Activated CD4-positive, alpha-beta T cell treated with anti-CD3 and anti-CD28 coated beads, Interleukin-2, amount 50 U/mL, for 4 hours (primary cell): ENCODE results near the gene SPON1.
"Not testable (repeated sequence)": the region's sequence is repeated elsewhere in the genome, so short reads cannot be mapped to it uniquely, and the experiment has no call there.

ENCODE experiments used
- DNase-seq, 2 experiments: peaks; one replicate each; pipeline ENCODE4 v3.0.0-alpha.2; 2020

The SPON1 gene

GRCh38 chr11:14090631-14091030, 128.1 kb downstream of the SPON1 start:
- DNase-seq, result not testable (repeated sequence)

- DNase-seq, result no peak
These were observed 130.5 kb downstream of the SPON1 start for GRCh38 chr11:14093065-14093464.

DNA sequence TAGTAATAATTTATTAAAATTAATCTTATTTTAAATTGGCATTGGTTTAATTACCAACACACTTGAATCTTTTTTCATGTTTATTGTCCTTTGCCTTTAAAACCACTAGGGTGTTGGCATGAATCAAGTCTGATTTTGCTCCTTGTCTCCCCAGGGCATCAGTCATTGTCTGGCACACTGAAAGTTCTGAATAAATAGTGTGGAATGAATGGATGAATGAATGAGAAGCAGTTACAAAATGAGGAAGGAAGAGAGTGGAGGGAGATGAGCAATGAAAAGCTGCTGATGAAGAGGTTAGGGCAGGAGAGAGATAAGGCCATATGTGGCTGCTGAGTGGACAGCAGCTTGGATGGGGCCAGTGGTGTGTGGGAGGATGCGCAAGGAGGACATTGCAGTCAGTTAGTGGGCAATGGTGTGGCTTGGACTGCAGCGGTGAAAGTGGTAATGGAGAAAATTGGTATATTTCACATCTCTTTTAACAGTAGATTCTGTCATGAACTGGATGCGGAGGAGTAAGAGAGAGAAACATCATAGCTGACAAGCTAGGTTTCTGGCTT, 132.0 kb downstream of the SPON1 start:
- DNase-seq, result no peak

GRCh38 chr11:14095882-14096281, 133.4 kb downstream of the SPON1 start:
- DNase-seq, result no peak

- no peak for DNase-seq
These were observed 134.1 kb downstream of the SPON1 start for GRCh38 chr11:14096606-14097005.

GRCh38 chr11:14101388-14101787, 138.9 kb downstream of the SPON1 start:
- DNase-seq, result no peak

- DNase-seq, result no peak
These were observed 140.2 kb downstream of the SPON1 start for GRCh38 chr11:14102766-14103165.

- DNase-seq, result no peak
These were observed 142.9 kb downstream of the SPON1 start for GRCh38 chr11:14105446-14105845.

DNA sequence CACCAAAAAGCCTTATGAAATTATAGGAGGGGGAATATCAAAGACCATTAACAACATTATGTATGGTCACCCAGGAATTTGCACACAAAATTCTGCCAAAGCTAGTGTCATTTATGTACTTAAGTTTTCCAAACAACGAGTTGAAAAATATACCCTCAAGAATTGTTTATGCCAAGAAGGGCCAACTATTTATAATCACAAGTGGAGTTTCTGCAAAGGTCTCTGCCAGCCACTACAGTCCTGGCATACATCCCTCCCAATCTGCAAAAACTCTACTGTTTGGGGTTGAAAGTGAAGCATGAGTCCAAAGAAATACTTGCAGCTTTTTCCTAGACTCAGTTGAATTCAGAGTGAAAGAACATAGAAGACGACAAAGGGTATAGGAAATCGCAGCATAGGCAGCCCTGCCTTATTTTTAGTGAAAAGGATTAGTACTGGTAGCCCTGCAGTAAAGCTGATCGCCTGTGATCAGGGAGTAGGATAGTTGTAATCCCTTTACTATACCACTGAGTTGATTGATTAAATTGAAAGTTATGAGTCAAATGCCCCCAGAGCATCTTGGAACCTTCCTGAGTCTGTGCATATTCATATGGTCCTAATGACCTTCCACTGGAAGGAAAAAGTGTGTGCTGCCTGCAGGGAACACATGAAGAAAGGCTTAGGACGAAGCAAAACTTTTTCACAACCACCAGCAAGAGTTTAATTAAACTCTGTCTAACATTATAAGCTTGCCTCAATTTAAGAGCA, 144.0 kb downstream of the SPON1 start:
- no peak for DNase-seq

- DNase-seq, result no peak
These were observed 144.5 kb downstream of the SPON1 start for GRCh38 chr11:14107050-14107430.

DNA sequence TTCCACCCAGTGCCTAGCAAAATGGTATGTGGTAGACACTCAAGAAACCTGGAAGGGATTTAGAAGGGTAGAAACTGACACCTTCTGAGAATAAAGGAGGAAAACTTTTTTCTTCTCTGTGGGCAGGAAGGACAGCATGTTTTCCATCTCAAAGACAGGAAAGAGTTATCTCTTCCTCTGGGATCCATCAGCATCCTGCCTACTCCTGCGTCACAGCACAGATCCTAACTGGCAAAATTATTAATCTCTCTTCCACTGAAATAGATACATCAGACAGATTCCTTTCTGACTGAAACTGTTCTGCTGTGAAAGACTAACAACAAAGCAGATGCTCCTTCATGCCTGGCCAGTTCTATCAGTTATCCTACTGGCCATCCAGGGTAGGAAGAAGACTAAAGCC, 147.2 kb downstream of the SPON1 start:
- no peak for DNase-seq

- no peak for DNase-seq
These were observed 148.1 kb downstream of the SPON1 start for GRCh38 chr11:14110629-14111028.

- DNase-seq, result no peak
These were observed 149.0 kb downstream of the SPON1 start for GRCh38 chr11:14111496-14111895.

GRCh38 chr11:14112721-14113120, 150.2 kb downstream of the SPON1 start:
- DNase-seq, result no peak

DNA sequence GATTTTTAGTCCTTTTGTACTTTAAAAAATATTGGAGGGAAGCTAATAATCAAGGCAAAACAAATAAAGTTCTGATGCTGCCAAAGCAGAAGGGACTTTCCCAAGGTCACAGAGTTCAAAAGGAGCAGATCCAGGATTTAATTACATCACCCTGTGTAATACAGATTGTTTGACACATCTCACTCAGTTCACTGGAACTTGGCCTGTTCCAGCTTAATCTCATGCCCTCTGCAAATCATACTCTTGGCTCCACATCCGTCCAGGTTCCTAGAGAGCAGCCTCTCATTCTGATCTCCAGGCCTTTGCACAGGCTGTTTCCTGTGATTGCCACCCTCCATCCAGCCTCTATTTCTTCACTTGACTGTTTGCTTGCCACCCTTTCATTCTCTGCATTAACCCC, 151.7 kb downstream of the SPON1 start:
- no peak for DNase-seq

- no peak for DNase-seq
These were observed 152.3 kb downstream of the SPON1 start for GRCh38 chr11:14114786-14115185.

DNA sequence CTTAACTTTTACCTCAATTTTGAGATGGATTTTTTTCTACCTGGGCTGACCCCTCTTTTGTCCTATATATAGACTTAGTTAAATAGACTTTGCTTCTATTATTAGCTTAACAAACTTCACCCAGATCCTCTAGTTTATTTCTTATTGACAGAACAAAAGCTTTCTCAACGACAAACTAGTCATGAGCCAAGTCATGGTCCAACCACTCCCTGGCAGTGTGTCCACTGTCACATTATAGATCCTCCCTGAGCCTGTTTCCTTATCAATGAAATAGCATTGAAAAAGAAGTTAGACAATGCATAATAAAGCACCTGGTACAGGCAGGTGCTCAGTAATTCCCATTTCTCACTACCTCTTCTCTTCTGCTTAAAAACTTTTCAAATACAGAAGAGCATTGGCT, 155.1 kb downstream of the SPON1 start:
- DNase-seq, result no peak

DNA sequence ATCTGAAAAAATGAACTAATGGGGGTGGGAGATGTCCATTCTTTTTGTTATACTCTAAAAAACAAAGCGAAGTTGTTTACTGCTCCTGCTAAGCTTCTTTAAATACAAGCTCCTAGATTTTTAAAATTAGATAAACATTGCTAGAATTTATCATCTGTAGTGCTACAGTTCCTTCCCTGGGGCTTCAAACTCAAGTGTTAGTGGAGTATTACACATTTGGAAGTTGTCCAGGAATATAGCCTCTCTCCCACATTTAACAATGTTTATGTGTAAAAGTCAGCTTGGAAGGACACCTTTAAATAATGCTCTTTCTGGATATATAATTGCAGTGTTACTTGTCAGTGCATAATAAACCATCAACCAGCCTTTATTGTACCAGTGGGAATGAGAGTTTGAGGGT, 155.5 kb downstream of the SPON1 start:
- no peak for DNase-seq

- DNase-seq, result no peak
These were observed 156.8 kb downstream of the SPON1 start for GRCh38 chr11:14119357-14119756.

GRCh38 chr11:14124350-14124749, 161.8 kb downstream of the SPON1 start:
- DNase-seq, result no peak

- no peak for DNase-seq
These were observed 162.4 kb downstream of the SPON1 start for GRCh38 chr11:14124886-14125285.

- DNase-seq, result no peak
These were observed 163.0 kb downstream of the SPON1 start for GRCh38 chr11:14125529-14125928.

- no peak for DNase-seq
These were observed 165.2 kb downstream of the SPON1 start for GRCh38 chr11:14127679-14128078.

GRCh38 chr11:14132312-14132711, 169.8 kb downstream of the SPON1 start:
- DNase-seq, result no peak

- DNase-seq, result no peak
These were observed 170.9 kb downstream of the SPON1 start for GRCh38 chr11:14133381-14133780.
